ENCODE data around the gene KCNB1.
A peak's percentile ranks its signal among the peaks of the same experiment; 100 is the strongest.

The KCNB1 gene

DNA sequence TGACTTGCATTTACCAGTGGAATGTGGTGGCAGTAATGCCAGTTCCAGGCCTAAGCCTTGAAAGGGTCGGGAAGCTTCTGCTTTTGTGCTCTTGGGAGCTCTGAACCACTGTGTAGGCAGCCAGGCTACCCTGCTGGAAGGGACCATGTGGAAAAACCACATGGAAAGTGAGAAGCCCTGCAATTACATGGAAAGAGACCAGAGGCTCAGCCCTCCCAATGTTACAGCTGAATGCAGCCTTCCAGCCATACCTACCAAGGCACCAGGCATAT lies 14.9 kb upstream of the KCNB1 start:
- no peak for DNase-seq (ENCODE audit: low spot score)

- DNase-seq (ENCODE audit: low spot score) = no peak
Measured at GRCh38 chr20:49496553-49497397, 14.3 kb upstream of the KCNB1 start.

- DNase-seq (ENCODE audit: low spot score) = no peak
Measured at GRCh38 chr20:49496043-49496442, 13.6 kb upstream of the KCNB1 start.

GRCh38 chr20:49490689-49491088 lies 8.2 kb upstream of the KCNB1 start:
- no peak for DNase-seq (ENCODE audit: low spot score)

DNA sequence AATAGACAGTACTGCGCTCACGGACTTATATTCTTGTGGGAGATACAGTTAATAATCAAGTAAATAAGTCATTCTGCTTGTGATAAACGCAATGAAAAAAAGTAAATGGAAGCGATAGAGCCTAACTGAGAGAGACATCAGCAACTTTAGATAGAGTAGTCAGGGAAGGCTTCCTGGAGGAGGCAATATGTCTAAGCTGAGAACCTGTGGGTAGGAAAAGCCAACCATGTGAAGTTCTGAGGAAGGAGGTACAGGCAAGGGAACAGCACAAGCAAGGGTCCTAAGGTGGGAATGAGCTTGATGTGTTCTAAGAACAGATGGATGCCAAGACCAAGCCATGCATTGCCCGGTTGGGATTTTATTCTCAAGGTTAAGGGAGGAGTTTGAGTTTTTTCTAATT lies 7.2 kb upstream of the KCNB1 start:
- no peak for DNase-seq (ENCODE audit: low spot score)

- no peak for DNase-seq (ENCODE audit: low spot score)
Measured at GRCh38 chr20:49486064-49486463, 3.6 kb upstream of the KCNB1 start.

- no peak for DNase-seq (ENCODE audit: low spot score)
Measured at GRCh38 chr20:49485563-49485962, 3.1 kb upstream of the KCNB1 start.

DNA sequence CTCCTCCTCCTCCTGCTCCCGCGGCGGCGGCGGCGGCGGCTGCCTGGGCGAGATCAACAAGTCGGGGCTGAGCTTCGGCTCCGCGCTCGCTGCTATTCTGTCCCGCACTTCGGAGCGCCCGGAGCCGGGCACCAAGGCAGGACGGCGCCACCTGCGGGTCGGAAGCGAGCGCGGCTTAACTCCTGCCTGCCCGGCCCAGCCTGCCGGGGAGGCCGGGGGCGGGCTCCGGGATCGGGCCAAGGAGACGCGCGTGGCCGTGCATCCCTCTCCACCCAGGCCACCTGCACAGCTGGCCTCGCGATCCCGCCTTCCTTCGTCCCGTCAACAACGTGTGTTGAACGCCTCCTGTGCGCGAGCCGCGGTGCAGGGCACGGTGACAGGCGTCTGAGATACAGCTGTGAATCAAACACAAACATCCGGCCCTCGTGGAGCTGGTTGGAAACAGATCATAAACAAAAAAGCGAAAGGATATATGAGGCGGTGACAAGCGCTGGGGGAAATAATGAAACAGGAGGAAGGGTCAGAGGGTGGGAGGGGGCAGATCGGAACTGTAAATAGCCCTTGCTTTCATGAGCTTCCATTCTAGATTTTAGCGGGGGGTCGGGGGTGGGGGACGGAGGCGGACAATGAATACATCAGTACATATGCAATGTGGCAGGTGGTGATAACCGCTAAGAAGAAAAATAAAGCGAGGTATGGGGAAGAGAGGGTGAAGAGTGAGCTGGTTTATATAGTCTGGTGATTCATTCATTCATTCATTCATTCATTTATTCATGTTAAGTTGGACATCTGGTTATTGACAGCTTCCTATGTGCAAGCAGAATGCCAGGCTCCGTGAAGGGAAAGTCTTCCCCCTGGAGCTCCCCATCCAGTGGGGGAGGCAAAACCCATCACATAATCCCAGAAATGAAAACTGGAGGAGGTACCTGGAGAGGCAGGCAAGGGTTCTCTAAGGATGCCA lies 2.0 kb upstream of the KCNB1 start:
- DNase-seq (ENCODE audit: low spot score) = peak; percentile 97

- DNase-seq (ENCODE audit: low spot score) = peak; percentile 65
Measured at GRCh38 chr20:49483696-49484123, 1.2 kb upstream of the KCNB1 start.

- DNase-seq (ENCODE audit: low spot score) = peak; percentile 62
Measured at GRCh38 chr20:49483018-49483695, 689 bp upstream of the KCNB1 start.

GRCh38 chr20:49482173-49482572 lies 295 bp downstream of the KCNB1 start:
- DNase-seq (ENCODE audit: low spot score) = no peak

GRCh38 chr20:49481116-49481515 lies 1.4 kb downstream of the KCNB1 start:
- no peak for DNase-seq (ENCODE audit: low spot score)

DNA sequence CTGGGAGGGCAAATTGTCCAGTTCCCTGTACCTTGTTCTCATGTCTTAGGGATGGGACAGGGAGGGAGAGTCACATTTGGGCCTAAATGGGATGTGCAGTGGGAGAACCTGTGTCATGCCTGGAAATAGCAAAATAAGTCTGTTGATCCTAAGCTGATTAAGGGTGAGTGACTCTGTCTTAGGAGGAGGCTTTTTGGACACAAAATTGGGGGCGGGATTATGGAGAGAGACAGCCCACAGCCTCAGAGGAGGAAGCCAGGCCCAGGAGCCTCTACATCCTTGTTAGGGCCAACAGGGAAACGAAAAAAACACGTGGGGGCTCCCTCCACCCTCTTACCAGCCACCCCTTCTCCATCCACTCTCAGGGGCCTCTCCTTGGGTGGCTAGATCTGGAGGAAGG lies 2.2 kb downstream of the KCNB1 start:
- DNase-seq (ENCODE audit: low spot score) = no peak

DNA sequence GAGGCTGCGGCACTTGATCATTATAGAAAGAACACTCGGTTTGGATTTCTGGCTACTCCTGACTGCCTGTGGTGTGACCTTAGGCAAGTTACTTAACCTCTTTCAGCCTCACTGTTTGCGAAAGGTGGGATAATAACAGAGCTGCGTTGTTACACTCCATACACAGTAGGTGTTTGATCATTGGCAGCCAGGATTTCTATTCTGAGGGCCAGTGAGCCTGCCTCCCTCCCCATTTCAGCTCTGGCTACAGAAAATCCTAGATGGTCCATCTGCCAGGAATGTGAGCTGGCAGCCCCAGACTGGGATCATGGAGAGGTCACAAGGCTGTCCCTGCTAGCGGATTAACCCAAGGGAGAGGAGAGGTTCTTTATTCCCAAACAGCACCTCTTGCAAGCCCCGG lies 2.7 kb downstream of the KCNB1 start:
- no peak for DNase-seq (ENCODE audit: low spot score)

DNA sequence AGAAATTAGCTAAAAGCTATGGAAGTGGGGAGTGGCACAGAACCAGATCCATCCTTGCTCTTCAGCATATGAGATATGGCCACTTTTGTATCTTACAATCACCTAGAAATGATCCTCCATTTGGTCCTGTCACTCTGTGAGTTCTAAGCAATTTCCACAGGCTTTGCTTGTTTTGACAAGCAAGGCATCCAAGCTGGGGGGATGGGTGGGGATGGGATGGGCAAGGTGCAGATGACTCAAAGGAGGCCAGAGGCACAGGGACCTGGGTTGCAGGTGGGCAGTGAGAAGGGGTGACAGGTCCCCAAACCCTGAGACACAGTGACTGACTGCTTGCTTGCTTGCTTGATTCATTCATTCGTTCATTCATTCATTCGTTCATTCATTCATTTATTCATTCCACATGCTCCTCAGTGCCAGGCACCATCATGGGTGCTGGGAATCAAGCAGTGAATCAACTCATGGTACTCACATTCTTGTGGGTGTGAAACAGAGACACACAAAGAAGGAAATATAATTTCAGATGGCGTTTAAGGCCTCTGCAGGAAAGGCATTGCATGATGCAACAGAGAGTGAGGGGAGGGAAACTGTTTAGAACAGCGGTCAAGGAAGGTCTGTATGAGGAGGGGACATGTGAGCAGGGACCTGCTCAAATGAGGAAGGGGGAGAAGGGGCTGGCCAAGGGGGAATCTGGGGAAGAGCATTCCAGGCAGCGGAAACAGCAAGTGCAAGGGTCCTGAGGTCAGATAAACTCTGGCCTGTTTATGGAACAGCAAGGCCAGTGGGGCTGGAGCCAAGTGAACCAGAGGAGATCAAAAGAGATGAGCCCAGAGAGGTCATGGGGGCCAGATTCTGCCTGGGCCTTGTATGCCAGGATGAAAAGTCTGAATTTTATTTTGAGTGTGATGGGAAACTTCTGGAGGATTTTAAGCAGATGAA lies 3.4 kb downstream of the KCNB1 start:
- no peak for DNase-seq (ENCODE audit: low spot score)

GRCh38 chr20:49478266-49478665 lies 4.2 kb downstream of the KCNB1 start:
- no peak for DNase-seq (ENCODE audit: low spot score)

DNA sequence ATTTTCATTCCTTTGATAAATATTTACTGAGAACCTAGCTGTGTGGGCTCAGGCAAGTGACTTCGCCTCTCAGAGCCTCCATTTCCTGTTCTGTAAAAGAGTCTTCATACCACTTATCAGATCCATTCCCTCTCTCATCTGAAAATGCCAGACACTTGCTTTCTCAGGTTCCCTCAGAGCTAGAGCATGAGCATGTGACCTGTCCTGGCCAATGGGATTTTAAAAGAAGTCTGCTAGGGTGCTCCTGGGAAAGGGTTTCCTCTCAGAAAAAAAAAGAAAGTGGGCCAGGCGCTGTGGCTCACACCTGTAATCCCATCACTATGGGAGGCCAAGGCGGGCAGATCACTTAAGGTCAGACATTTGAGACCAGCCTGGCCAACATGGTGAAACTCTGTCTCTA lies 5.3 kb downstream of the KCNB1 start:
- peak; percentile 32 for DNase-seq (ENCODE audit: low spot score)

- no peak for DNase-seq (ENCODE audit: low spot score)
Measured at GRCh38 chr20:49476016-49476355, 6.5 kb downstream of the KCNB1 start.

DNA sequence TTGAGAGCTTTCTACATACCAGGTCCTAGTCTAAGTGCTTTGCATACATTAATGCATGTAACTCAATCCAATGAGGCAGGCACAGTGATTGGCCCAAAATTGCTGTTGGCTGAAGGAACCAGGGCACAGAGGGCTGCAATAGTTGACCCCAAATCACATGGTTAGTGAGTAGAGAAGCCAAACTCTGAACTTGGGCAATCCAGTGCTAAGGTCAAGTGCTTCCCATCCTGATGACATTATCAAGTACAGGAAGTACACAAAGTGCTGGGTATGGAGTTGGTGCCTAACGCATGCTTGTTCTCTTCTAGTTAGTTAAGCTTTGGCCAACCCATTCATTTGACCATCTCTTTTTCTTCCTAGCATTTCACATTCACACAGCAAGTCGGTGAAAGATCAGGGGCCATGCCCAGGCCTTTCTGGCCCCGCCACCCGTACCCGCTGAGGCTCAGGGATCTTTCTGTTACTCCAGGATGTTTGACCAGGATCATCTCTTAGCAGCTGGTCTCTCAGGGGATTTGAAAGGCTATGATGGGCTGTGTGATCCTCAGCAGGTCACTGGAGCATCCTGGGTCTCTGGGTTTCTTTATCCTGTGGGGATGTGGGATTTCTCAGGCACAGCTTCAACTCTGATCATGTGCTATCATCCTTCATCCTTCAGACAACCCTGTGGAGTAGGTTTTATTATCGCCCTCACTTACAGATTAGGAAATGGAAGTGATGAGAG lies 7.0 kb downstream of the KCNB1 start:
- DNase-seq (ENCODE audit: low spot score) = no peak

DNA sequence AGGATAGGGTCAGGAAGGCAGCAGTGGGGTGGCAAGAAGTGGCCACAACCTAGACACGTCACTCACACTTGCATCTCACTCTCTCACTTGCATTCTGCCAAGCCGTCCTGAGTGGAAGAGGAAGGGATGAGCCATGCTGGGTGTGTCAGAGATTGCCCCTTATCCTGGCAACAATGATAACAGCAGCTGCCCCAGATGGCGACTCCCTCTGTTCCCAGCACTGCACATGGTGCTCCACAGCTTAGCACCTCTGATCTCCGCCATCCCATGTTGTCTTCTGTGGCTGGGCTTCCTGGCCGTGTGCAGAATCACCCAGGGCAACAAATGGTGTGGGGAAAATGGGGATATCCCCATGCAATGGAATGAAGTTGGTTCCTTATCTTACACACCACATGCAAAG lies 11.1 kb downstream of the KCNB1 start:
- DNase-seq (ENCODE audit: low spot score) = no peak

GRCh38 chr20:49470922-49471321 lies 11.5 kb downstream of the KCNB1 start:
- no peak for DNase-seq (ENCODE audit: low spot score)
